SK-N-SH (cell line): ENCODE measurements around the gene NMNAT2. TPM values are rescaled to one million over a fixed set of nuclear protein-coding genes. Genes with fewer than 3 reads are reported as not detected.

Experiments used
- CTCF ChIA-PET: fragments of 300-600, 350-600 bp; formaldehyde crosslinking; extraction: SDS; loops from one replicate; lab custom pipeline; 2021; lab: Yijun Ruan, JAX
- POLR2A ChIA-PET: fragments of 350-600 bp; sonication (Branson Sonifier 250); formaldehyde crosslinking; extraction: SDS; loops from one replicate; lab custom pipeline; 2020; ENCODE audit warnings: antibody characterized with exemption, inconsistent platforms; lab: Yijun Ruan, JAX
- DNase-seq: peaks from one replicate; pipeline ENCODE4 v3.0.0; 2012
- H2AFZ ChIP-seq: fragments of 200-600 bp; sonication (generic); 2 replicates; pipeline ENCODE4 v1.8.1; 2016; ENCODE audit warnings: antibody characterized with exemption, mild to moderate bottlenecking, low read depth
- H3F3A ChIP-seq: fragments of 200-600 bp; sonication (generic); replicated peaks from 2 replicates; pipeline ENCODE3; 2016; ENCODE audit warnings: antibody characterized with exemption, mild to moderate bottlenecking; ENCODE audit not compliant: insufficient read depth
- H3K27ac ChIP-seq, 2 experiments: fragments of 200-500 bp in 1 of 2; fragments of 200-600 bp in 1 of 2; sonication (Bioruptor generic) in 1 of 2; sonication (generic), shearing (Covaris generic) in 1 of 2; 2 replicates each; pipeline versions ENCODE4 v1.5.1 to v1.6.1; 2014 to 2016; ENCODE audit warnings: low read depth in 2 of 2, inconsistent platforms in 1 of 2, low read length in 1 of 2, mild to moderate bottlenecking in 1 of 2, mixed read lengths in 1 of 2
- H3K27me3 ChIP-seq: fragments of 200-600 bp; sonication (generic), shearing (Covaris generic); 2 replicates; pipeline ENCODE4 v1.6.1; 2016; ENCODE audit warnings: mixed run types; ENCODE audit not compliant: insufficient read depth
- H3K36me3 ChIP-seq, 2 experiments: fragments of 200-500 bp in 1 of 2; fragments of 200-600 bp in 1 of 2; sonication (Bioruptor generic) in 1 of 2; sonication (generic) in 1 of 2; replicated peaks in 1 of 2; 2 replicates each; pipeline versions ENCODE3 to v1.5.1; 2014 to 2016; ENCODE audit warnings: low read length in 1 of 2, mild to moderate bottlenecking in 1 of 2; ENCODE audit not compliant: insufficient read depth in 2 of 2, control insufficient read depth in 1 of 2
- H3K4me1 ChIP-seq, 2 experiments: fragments of 200-500 bp in 1 of 2; fragments of 200-600 bp in 1 of 2; sonication (Bioruptor generic) in 1 of 2; sonication (generic), shearing (Covaris generic) in 1 of 2; 2 replicates each; pipeline versions ENCODE4 v1.5.1 to v1.6.1; 2014 to 2016; ENCODE audit warnings: low read depth in 1 of 2, low read length in 1 of 2, mixed run types in 1 of 2; ENCODE audit not compliant: insufficient read depth in 2 of 2, control insufficient read depth in 1 of 2
- H3K4me2 ChIP-seq: fragments of 200-600 bp; sonication (generic), shearing (Covaris generic); 2 replicates; pipeline ENCODE4 v1.6.1; 2017; ENCODE audit warnings: mixed run types
- H3K4me3 ChIP-seq, 2 experiments: fragments of 200-500 bp in 1 of 2; fragments of 200-600 bp in 1 of 2; sonication (Bioruptor generic) in 1 of 2; sonication (generic), shearing (Covaris generic) in 1 of 2; 2 replicates each; pipeline versions ENCODE4 v1.5.1 to v1.8.1; 2014 to 2016; ENCODE audit warnings: low read depth in 2 of 2, inconsistent platforms in 1 of 2, low read length in 1 of 2, mild to moderate bottlenecking in 1 of 2, mixed read lengths in 1 of 2, moderate library complexity in 1 of 2
- H3K79me2 ChIP-seq: fragments of 200-600 bp; sonication (generic); 2 replicates; pipeline ENCODE4 v1.8.1; 2017; ENCODE audit warnings: mild to moderate bottlenecking; ENCODE audit not compliant: insufficient read depth
- H3K9ac ChIP-seq: fragments of 200-600 bp; sonication (generic); 2 replicates; pipeline ENCODE4 v1.6.1; 2017; ENCODE audit warnings: mixed run types
- H3K9me2 ChIP-seq: fragments of 200-600 bp; sonication (generic); 2 replicates; pipeline ENCODE4 v1.6.1; 2017; ENCODE audit warnings: mixed run types
- H3K9me3 ChIP-seq: fragments of 200-600 bp; sonication (generic); 2 replicates; pipeline ENCODE4 v1.6.1; 2017; ENCODE audit warnings: mixed run types, mild to moderate bottlenecking, moderate library complexity
- H4K20me1 ChIP-seq: fragments of 200-600 bp; sonication (generic); 2 replicates; pipeline ENCODE4 v1.6.1; 2017; ENCODE audit warnings: mild to moderate bottlenecking, mixed run types; ENCODE audit not compliant: insufficient read depth
- CHD2 ChIP-seq: fragments of 150-350 bp; IDR thresholded peaks from 2 replicates; pipeline ENCODE4 v1.6.1; 2018; ENCODE audit warnings: low read length; ENCODE audit not compliant: partially characterized antibody
- CTCF ChIP-seq: fragments of 200-600 bp; sonication (generic); IDR thresholded peaks from 2 replicates; pipeline ENCODE4 v1.6.1; 2017; ENCODE audit warnings: antibody characterized with exemption, mild to moderate bottlenecking, moderate library complexity
- EP300 ChIP-seq, 2 experiments: IDR thresholded peaks; 2 replicates each; pipeline versions ENCODE4 v1.4.0 to v1.6.1; 2012; ENCODE audit warnings: borderline replicate concordance in 1 of 2, low read depth in 1 of 2, low read length in 1 of 2
- EZH2phosphoT487 ChIP-seq: fragments of 200-600 bp; sonication (generic); IDR thresholded peaks from 2 replicates; pipeline ENCODE4 v1.6.1; 2017; ENCODE audit warnings: low read depth, mixed run types, mild to moderate bottlenecking, antibody characterized with exemption, moderate library complexity, borderline replicate concordance
- FOSL2 ChIP-seq: IDR thresholded peaks from 2 replicates; pipeline ENCODE4 v1.4.0; 2012; ENCODE audit warnings: low read depth, mild to moderate bottlenecking, moderate library complexity, borderline replicate concordance
- FOXJ3 ChIP-seq: sonication (generic); formaldehyde crosslinking; IDR thresholded peaks from 2 replicates; pipeline ENCODE4 v1.5.1; 2020; ENCODE audit warnings: mild to moderate bottlenecking, missing genetic modification reagents
- FOXM1 ChIP-seq: IDR thresholded peaks from 2 replicates; pipeline ENCODE4 v1.4.0; 2012; ENCODE audit warnings: low read depth, mild to moderate bottlenecking
- GABPA ChIP-seq: IDR thresholded peaks from 2 replicates; pipeline ENCODE4 v1.4.0; 2012; ENCODE audit warnings: low read depth, mild to moderate bottlenecking
- GATA2 ChIP-seq: sonication (generic); formaldehyde crosslinking; IDR thresholded peaks from 2 replicates; pipeline ENCODE4 v1.5.0; 2020; ENCODE audit warnings: mild to moderate bottlenecking, missing genetic modification reagents
- IRF3 ChIP-seq: fragments of 150-350 bp; IDR thresholded peaks from 2 replicates; pipeline ENCODE4 v1.6.1; 2016; ENCODE audit warnings: mild to moderate bottlenecking, low read depth, low read length
- MAX ChIP-seq: IDR thresholded peaks from 2 replicates; pipeline ENCODE4 v1.4.0; 2012; ENCODE audit warnings: low read depth
- NFIC ChIP-seq: IDR thresholded peaks from 2 replicates; pipeline ENCODE4 v1.4.0; 2012; ENCODE audit warnings: borderline replicate concordance
- RAD21 ChIP-seq: IDR thresholded peaks from 2 replicates; pipeline ENCODE4 v1.6.1; 2012; ENCODE audit warnings: mild to moderate bottlenecking, low read length
- RXRA ChIP-seq: IDR thresholded peaks from 2 replicates; pipeline ENCODE4 v1.4.0; 2012; ENCODE audit warnings: low read depth, mild to moderate bottlenecking, borderline replicate concordance
- SMC3 ChIP-seq: IDR thresholded peaks from 2 replicates; pipeline ENCODE4 v1.6.1; 2012; ENCODE audit warnings: low read depth, low read length, improper control_type of control experiment
- TEAD4 ChIP-seq: IDR thresholded peaks from 2 replicates; pipeline ENCODE4 v1.4.0; 2012; ENCODE audit warnings: mild to moderate bottlenecking, borderline replicate concordance; ENCODE audit not compliant: insufficient read depth
- USF1 ChIP-seq: IDR thresholded peaks from 2 replicates; pipeline ENCODE4 v1.4.0; 2012; ENCODE audit warnings: low read depth, borderline replicate concordance
- USF2 ChIP-seq: fragments of 150-350 bp; IDR thresholded peaks from 2 replicates; pipeline ENCODE4 v1.6.1; 2017; ENCODE audit warnings: antibody characterized with exemption, low read length, low read depth, borderline replicate concordance
- YY1 ChIP-seq: IDR thresholded peaks from 2 replicates; pipeline ENCODE4 v1.4.0; 2012; ENCODE audit warnings: low read depth, mild to moderate bottlenecking
- WGBS: methylation state at CpG from one replicate; pipeline ENCODE4 v1.1.6; 2017; ENCODE audit warnings: low lambda C conversion rate; 5-methylcytosine and 5-hydroxymethylcytosine counted together
- polyA plus RNA-seq, 3 experiments: library from polyadenylated mRNA; depleted of rRNA; stranded (reverse); fragments of >200 nt; gene quantifications; 2 replicates each; pipeline ENCODE4 v1.2.3, GENCODE V29; 2012

Gene NMNAT2
- polyA plus RNA-seq, 1 of the 3 experiments (the other 2 are of a cell fraction): 0.07 TPM

- no peak for DNase-seq
- Histone ChIP-seq H3K27ac (peak overlapping the region in 1 of 2 experiments; percentile 64; a peak in 1 of 4 replicates), H3K4me2 (0 out of 2 replicates have a peak overlapping the region, but pooled peaks have one; percentile 30), H3K4me3 (no peak overlapping the region), H2AFZ (no peak overlapping the region), H3K4me1 (peaks cover 21 to 24% of the 10 kb centered on the region in 2 experiments; a peak in 3 of 4 replicates), H3K79me2 (no peaks in the 10 kb centered on the region), H3K9me3 (no peaks in the 10 kb centered on the region), H3K27me3 (no peaks in the 10 kb centered on the region), H3F3A (no peaks in the 10 kb centered on the region), H3K9ac (no peak overlapping the region), H3K36me3 (no peaks in the 10 kb centered on the region), H3K9me2 (no peaks in the 10 kb centered on the region), H4K20me1 (no peaks in the 10 kb centered on the region)
- CTCF ChIA-PET: interaction anchor here (0.6 to 1.1 kb wide), 4 partner anchors 11 to 345 kb away, joined by 3 read pairs; no protein-coding TSS in a partner anchor
- 78% methylated on average over 5 of the region's 7 CpGs for WGBS
- POLR2A ChIA-PET: interaction anchor here (1.5 kb wide), 1 partner anchor 10 kb away, joined by 3 read pairs; no protein-coding TSS in a partner anchor
- no peak for TF ChIP-seq EZH2phosphoT487
- no peak for TF ChIP-seq FOSL2
- TF ChIP-seq GABPA: no peak
- TF ChIP-seq FOXJ3: no peak
- no peak for TF ChIP-seq MAX
- TF ChIP-seq USF1: no peak
- no peak for TF ChIP-seq RAD21
- no peak for TF ChIP-seq YY1
- TF ChIP-seq CTCF: no peak
- no peak for TF ChIP-seq SMC3
- no peak for TF ChIP-seq USF2
- TF ChIP-seq NFIC: no peak
- no peak for TF ChIP-seq GATA2
- no peak for TF ChIP-seq RXRA
- TF ChIP-seq FOXM1: no peak
- no peak for TF ChIP-seq TEAD4
- TF ChIP-seq EP300 (IDR thresholded peaks at IDR 0.05; ENCODE audit: borderline replicate concordance in 1 of 2, low read depth in 1 of 2, low read length in 1 of 2): no peak
- TF ChIP-seq IRF3: no peak
- TF ChIP-seq CHD2: no peak
These were observed 140.1 kb downstream of the NMNAT2 start for GRCh38 chr1:183277821-183278738.
